GM12873 (cell line): ENCODE results near the gene CALR.
A peak's percentile ranks its signal among the peaks of the same experiment; 100 is the strongest.

Experiments
- TF ChIP-seq, protein P1 (sequence below): IDR thresholded peaks from 2 replicates; pipeline ENCODE4 v1.5.1; 2012; ENCODE audit warnings: low read depth, mild to moderate bottlenecking, moderate library complexity, low read length, control low read depth; ENCODE audit not compliant: insufficient read depth; ENCODE audit errors: missing control alignments

The CALR gene

DNA sequence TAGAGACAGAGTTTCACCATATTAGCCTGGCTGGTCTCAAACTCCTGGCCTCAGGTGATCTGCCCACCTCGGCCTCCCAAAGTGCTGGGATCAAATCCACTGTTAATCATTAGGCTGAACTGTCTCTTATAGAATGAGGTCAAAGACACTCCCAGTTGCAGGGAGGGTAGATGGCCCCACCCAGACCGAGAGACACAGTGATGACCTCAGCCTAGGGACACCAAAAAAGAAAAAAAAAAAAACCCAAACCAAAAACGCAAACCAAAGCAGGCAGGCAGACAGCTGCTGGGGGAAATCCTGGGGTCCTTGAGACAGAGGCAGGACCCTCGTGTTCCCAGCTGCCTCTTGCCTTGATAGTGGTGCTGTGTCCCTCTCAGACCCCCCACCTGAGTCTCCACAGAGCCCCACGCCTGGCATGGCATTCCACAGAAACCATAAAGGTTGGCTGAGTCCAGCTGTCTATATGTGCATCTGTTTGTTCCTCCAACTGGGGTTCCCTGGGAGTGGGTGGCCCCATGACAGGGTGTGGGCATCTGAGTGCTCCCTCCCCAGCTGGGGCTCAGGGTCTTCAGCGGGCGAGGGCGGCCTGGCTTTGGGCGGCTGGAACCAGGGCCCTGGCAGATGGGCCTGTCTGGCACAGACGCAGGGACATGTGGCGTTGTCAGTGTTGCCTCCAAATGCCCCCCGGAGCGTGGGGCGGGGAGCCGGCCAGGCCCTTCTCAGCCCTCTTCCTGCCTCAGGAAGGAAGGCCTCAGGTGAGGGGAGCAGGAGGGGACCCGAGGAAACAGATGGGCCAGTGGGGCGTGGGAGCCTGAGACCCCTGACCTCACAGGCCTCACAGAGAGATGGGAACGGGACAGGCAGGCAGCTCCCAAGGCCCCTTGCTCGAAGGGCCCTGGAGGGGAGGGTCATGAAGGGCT, 36.2 kb downstream of the CALR start:
- TF ChIP-seq, protein P1, sequence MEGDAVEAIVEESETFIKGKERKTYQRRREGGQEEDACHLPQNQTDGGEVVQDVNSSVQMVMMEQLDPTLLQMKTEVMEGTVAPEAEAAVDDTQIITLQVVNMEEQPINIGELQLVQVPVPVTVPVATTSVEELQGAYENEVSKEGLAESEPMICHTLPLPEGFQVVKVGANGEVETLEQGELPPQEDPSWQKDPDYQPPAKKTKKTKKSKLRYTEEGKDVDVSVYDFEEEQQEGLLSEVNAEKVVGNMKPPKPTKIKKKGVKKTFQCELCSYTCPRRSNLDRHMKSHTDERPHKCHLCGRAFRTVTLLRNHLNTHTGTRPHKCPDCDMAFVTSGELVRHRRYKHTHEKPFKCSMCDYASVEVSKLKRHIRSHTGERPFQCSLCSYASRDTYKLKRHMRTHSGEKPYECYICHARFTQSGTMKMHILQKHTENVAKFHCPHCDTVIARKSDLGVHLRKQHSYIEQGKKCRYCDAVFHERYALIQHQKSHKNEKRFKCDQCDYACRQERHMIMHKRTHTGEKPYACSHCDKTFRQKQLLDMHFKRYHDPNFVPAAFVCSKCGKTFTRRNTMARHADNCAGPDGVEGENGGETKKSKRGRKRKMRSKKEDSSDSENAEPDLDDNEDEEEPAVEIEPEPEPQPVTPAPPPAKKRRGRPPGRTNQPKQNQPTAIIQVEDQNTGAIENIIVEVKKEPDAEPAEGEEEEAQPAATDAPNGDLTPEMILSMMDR, result no peak

DNA sequence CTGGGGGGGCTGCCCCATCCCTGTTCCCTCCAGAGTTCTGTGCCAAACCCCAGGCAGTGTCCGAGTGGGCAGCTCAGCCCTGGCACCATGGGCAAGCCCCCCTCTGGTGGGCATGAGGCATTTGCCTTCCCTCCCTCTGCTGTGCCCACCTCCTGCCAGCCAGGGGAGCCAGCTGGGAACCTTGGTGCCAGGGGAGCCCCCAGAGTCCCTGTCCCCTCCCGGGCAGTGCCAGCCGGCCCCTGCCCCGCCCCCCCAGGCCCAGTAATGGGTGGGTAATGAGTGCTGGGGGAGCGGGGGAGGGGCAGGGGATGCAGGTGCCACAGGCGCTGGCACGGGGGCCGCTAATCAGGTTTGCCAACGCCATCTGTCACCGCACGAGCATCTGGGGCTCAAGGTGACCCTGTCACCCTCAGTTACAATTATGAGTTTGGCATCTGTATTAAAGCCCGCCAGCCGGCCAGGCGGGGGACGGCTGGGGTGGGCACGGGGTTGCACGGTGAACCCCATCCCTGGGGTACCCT, 36.9 kb downstream of the CALR start:
- TF ChIP-seq, protein P1, result no peak

DNA sequence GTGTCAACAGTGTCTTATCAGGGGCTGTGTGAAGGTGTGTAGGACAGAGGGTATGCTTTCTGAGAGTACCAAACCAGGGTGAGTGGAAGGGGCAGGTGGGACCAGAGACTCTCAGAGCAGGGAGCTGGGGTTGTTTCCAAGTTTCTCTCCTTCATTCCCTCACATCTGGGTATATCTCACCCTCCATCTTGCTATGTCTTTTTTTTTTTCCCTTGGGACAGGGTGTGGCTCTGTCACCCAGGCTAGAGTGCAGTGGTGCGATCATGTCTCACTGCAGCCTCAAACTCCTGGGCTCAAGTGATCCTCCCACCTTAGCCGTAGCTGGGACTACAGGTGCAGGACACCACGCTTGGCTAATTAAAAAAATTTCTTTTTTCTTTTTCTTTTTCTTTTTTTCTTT, 41.6 kb downstream of the CALR start:
- TF ChIP-seq, protein P1, result no peak

DNA sequence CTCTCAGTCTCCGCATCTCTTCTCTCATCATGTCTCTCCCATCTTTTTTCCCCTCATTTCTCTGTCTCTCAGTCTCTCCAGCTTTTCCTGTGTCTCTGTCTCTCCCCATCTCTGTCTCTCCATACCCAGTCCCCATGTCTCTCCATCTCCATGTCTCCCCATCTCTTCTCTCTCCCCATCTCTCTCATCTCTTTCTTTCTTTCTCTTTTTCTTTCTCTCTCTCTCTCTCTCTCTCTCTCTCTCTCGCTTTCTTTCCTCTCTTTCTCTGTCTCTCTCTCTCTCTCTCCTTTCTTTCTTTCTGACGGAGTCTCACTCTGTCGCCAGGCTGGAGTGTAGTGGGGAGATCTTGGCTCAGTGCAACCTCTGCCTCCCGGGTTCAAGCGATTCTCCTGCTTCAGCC, 44.2 kb downstream of the CALR start:
- TF ChIP-seq, protein P1, result no peak

DNA sequence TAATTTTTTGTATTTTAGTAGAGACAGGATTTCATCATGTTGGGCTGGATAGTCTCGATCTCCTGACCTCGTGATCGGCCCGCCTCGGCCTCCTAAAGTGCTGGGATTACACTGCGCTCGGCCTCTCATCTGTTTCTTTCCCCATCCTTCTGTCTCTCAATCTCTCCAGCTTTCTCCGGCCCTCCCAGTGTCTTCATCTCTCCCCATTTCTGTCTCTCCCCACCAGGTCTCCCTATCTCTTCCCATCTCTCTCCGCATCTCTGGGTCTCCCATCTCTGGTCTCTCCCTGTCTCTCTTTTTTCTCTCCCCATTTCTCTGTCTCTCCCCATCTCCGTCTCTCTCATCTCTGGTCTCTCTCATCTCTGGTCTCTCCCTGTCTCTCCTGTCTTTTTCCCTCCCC, 44.7 kb downstream of the CALR start:
- TF ChIP-seq, protein P1, result no peak

DNA sequence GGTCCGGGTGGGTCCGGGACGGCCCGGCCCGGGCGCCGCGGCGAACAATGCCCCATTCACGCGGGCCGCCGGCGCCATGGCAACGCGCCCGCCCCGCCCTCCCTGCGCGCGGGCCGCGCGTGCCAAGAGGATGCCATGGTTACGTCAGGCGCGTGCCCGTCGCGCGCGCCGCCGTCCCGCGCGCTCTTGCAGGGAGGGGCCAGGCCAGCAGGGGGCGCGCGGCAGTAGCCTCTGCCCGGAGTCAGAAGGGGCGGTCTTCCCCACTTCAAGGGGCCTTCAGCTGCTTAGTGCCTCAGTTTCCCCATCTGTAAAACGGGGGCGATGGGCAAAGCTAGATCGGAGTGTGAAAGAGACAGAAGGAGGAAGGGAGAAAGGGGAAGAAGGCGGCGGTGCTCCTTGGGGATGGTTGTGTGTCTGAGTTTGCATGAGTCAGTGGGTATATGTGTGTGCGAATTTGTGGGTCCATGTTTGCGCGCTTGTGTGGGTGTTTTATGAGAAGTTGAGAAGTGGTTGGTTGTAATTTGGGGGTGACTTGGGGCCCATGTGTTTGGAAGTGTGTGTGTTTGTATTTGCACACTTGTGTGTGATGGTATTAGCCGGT, 45.2 kb downstream of the CALR start:
- TF ChIP-seq, protein P1, result peak; percentile 86

DNA sequence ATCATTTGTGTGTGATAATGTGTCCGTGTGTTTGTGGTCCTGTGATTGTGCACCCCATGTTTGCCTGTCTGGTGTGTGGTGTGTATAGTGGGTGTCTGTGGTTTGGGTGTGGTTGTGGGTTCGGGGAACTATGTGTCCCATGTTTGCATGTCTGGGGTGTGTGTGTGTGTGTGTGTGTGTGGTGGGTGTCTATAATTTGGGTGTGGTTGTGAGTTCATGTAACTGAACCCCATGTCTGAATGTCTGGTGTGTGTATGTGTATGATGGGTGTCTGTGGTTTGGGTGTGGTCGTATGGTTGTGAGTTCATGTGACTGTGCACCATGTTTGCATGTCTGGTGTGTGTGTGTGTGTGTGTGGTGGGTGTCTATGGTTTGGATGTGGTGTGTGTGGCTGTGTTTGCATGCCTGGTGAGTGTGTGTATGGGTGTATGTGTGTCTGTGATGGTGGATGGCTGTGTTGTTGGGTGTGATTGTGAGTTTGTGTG, 45.8 kb downstream of the CALR start:
- TF ChIP-seq, protein P1, result no peak
